ENCODE results near the gene SLC30A1. TPM values are rescaled to one million over a fixed set of nuclear protein-coding genes. Genes with fewer than 3 reads are reported as not detected.

SLC30A1 gene
- total and polyA plus RNA-seq, 2 donors: 5.7 to 9.3 TPM

- H3K4me3 ChIP-seq (ENCODE audit: low read length in 2 of 2): no peak overlapping the region
- no peaks in the 10 kb centered on the region for H3K27me3 ChIP-seq (ENCODE audit: control insufficient read depth in 2 of 2, insufficient read depth in 1 of 2, low read length in 1 of 2)
- H3K9me3 ChIP-seq (ENCODE audit: control insufficient read depth in 2 of 2, insufficient read depth in 1 of 2, low read length in 1 of 2): no peaks in the 10 kb centered on the region
- H3K4me1 ChIP-seq (ENCODE audit: control insufficient read depth in 2 of 2, insufficient read depth in 2 of 2, low read length in 2 of 2): no peaks in the 10 kb centered on the region
- H3K36me3 ChIP-seq (ENCODE audit: control insufficient read depth in 2 of 2, insufficient read depth in 2 of 2, low read length in 1 of 2): no peaks in the 10 kb centered on the region
- H3K27ac ChIP-seq (ENCODE audit: low read depth in 1 of 2, low read length in 1 of 2): no peak overlapping the region
- 91% methylated on average over 5 of the region's 5 CpGs for WGBS
- no peak for DNase-seq (ENCODE audit: low read depth in 6 of 9, low spot score in 9 of 9)
Measured at GRCh38 chr1:211566431-211567025, 12.4 kb downstream of the SLC30A1 start.

GRCh38 chr1:211564084-211564483 lies 14.9 kb downstream of the SLC30A1 start:
- H3K27me3 ChIP-seq (ENCODE audit: control insufficient read depth in 2 of 2, insufficient read depth in 1 of 2, low read length in 1 of 2): no peaks in the 10 kb centered on the region
- no peaks in the 10 kb centered on the region for H3K36me3 ChIP-seq (ENCODE audit: control insufficient read depth in 2 of 2, insufficient read depth in 2 of 2, low read length in 1 of 2)
- H3K27ac ChIP-seq (ENCODE audit: low read depth in 1 of 2, low read length in 1 of 2): no peak overlapping the region
- no peak for DNase-seq (ENCODE audit: low read depth in 6 of 9, low spot score in 9 of 9)
- no peak overlapping the region for H3K4me3 ChIP-seq (ENCODE audit: low read length in 2 of 2)
- no peaks in the 10 kb centered on the region for H3K9me3 ChIP-seq (ENCODE audit: control insufficient read depth in 2 of 2, insufficient read depth in 1 of 2, low read length in 1 of 2)
- 98% methylated on average over 3 of the region's 3 CpGs for WGBS
- H3K4me1 ChIP-seq (ENCODE audit: control insufficient read depth in 2 of 2, insufficient read depth in 2 of 2, low read length in 2 of 2): no peaks in the 10 kb centered on the region

GRCh38 chr1:211559222-211560010 lies 19.5 kb downstream of the SLC30A1 start:
- no peak overlapping the region for H3K4me3 ChIP-seq (ENCODE audit: low read length in 2 of 2)
- WGBS: 95% methylated on average over 9 of the region's 9 CpGs
- no peaks in the 10 kb centered on the region for H3K9me3 ChIP-seq (ENCODE audit: control insufficient read depth in 2 of 2, insufficient read depth in 1 of 2, low read length in 1 of 2)
- H3K27ac ChIP-seq (ENCODE audit: low read depth in 1 of 2, low read length in 1 of 2): no peak overlapping the region
- no peaks in the 10 kb centered on the region for H3K36me3 ChIP-seq (ENCODE audit: control insufficient read depth in 2 of 2, insufficient read depth in 2 of 2, low read length in 1 of 2)
- no peak for DNase-seq (ENCODE audit: low read depth in 6 of 9, low spot score in 9 of 9)
- H3K4me1 ChIP-seq (ENCODE audit: control insufficient read depth in 2 of 2, insufficient read depth in 2 of 2, low read length in 2 of 2): no peaks in the 10 kb centered on the region
- no peaks in the 10 kb centered on the region for H3K27me3 ChIP-seq (ENCODE audit: control insufficient read depth in 2 of 2, insufficient read depth in 1 of 2, low read length in 1 of 2)

GRCh38 chr1:211557894-211558625 lies 20.9 kb downstream of the SLC30A1 start:
- Histone ChIP-seq H3K4me1 (ENCODE audit: control insufficient read depth in 2 of 2, insufficient read depth in 2 of 2, low read length in 2 of 2) (no peaks in the 10 kb centered on the region), H3K27ac (ENCODE audit: low read depth in 1 of 2, low read length in 1 of 2) (no peak overlapping the region), H3K4me3 (ENCODE audit: low read length in 2 of 2) (no peak overlapping the region), H3K27me3 (ENCODE audit: control insufficient read depth in 2 of 2, insufficient read depth in 1 of 2, low read length in 1 of 2) (no peaks in the 10 kb centered on the region), H3K9me3 (ENCODE audit: control insufficient read depth in 2 of 2, insufficient read depth in 1 of 2, low read length in 1 of 2) (no peaks in the 10 kb centered on the region), H3K36me3 (ENCODE audit: control insufficient read depth in 2 of 2, insufficient read depth in 2 of 2, low read length in 1 of 2) (no peaks in the 10 kb centered on the region)
- 97% methylated on average over 8 of the region's 8 CpGs for WGBS
- DNase-seq (ENCODE audit: low read depth in 6 of 9, low spot score in 9 of 9): no peak

GRCh38 chr1:211553549-211553948 lies 25.4 kb downstream of the SLC30A1 start:
- Histone ChIP-seq H3K4me3 (ENCODE audit: low read length in 2 of 2) (no peak overlapping the region), H3K36me3 (ENCODE audit: control insufficient read depth in 2 of 2, insufficient read depth in 2 of 2, low read length in 1 of 2) (no peaks in the 10 kb centered on the region), H3K4me1 (ENCODE audit: control insufficient read depth in 2 of 2, insufficient read depth in 2 of 2, low read length in 2 of 2) (peaks cover 0 to 4% of the 10 kb centered on the region in 2 donors), H3K9me3 (ENCODE audit: control insufficient read depth in 2 of 2, insufficient read depth in 1 of 2, low read length in 1 of 2) (no peaks in the 10 kb centered on the region), H3K27me3 (ENCODE audit: control insufficient read depth in 2 of 2, insufficient read depth in 1 of 2, low read length in 1 of 2) (no peaks in the 10 kb centered on the region), H3K27ac (ENCODE audit: low read depth in 1 of 2, low read length in 1 of 2) (no peak overlapping the region)
- WGBS: 48% methylated on average over 2 of the region's 2 CpGs
- no peak for DNase-seq (ENCODE audit: low read depth in 6 of 9, low spot score in 9 of 9)

GRCh38 chr1:211551638-211552460 lies 27.1 kb downstream of the SLC30A1 start:
- Histone ChIP-seq H3K36me3 (ENCODE audit: control insufficient read depth in 2 of 2, insufficient read depth in 2 of 2, low read length in 1 of 2) (no peaks in the 10 kb centered on the region), H3K4me1 (ENCODE audit: control insufficient read depth in 2 of 2, insufficient read depth in 2 of 2, low read length in 2 of 2) (peaks cover 0 to 4% of the 10 kb centered on the region in 2 donors), H3K27ac (ENCODE audit: low read depth in 1 of 2, low read length in 1 of 2) (no peak overlapping the region), H3K9me3 (ENCODE audit: control insufficient read depth in 2 of 2, insufficient read depth in 1 of 2, low read length in 1 of 2) (no peaks in the 10 kb centered on the region), H3K4me3 (ENCODE audit: low read length in 2 of 2) (no peak overlapping the region), H3K27me3 (ENCODE audit: control insufficient read depth in 2 of 2, insufficient read depth in 1 of 2, low read length in 1 of 2) (no peaks in the 10 kb centered on the region)
- WGBS: 88% methylated on average over 12 of the region's 12 CpGs
- no peak for DNase-seq (ENCODE audit: low read depth in 6 of 9, low spot score in 9 of 9)

- H3K27me3 ChIP-seq (ENCODE audit: control insufficient read depth in 2 of 2, insufficient read depth in 1 of 2, low read length in 1 of 2): no peaks in the 10 kb centered on the region
- H3K4me3 ChIP-seq (ENCODE audit: low read length in 2 of 2): no peak overlapping the region
- no peaks in the 10 kb centered on the region for H3K9me3 ChIP-seq (ENCODE audit: control insufficient read depth in 2 of 2, insufficient read depth in 1 of 2, low read length in 1 of 2)
- no peak for DNase-seq (ENCODE audit: low read depth in 6 of 9, low spot score in 9 of 9)
- no peak overlapping the region for H3K27ac ChIP-seq (ENCODE audit: low read depth in 1 of 2, low read length in 1 of 2)
- 94% methylated on average over 6 of the region's 6 CpGs for WGBS
- no peaks in the 10 kb centered on the region for H3K36me3 ChIP-seq (ENCODE audit: control insufficient read depth in 2 of 2, insufficient read depth in 2 of 2, low read length in 1 of 2)
- H3K4me1 ChIP-seq (ENCODE audit: control insufficient read depth in 2 of 2, insufficient read depth in 2 of 2, low read length in 2 of 2): peaks cover 0 to 4% of the 10 kb centered on the region in 2 donors
Measured at GRCh38 chr1:211549092-211549711, 29.8 kb downstream of the SLC30A1 start.

GRCh38 chr1:211548321-211549091 lies 30.5 kb downstream of the SLC30A1 start:
- 92% methylated on average over 9 of the region's 9 CpGs for WGBS
- Histone ChIP-seq H3K36me3 (ENCODE audit: control insufficient read depth in 2 of 2, insufficient read depth in 2 of 2, low read length in 1 of 2) (no peaks in the 10 kb centered on the region), H3K4me1 (ENCODE audit: control insufficient read depth in 2 of 2, insufficient read depth in 2 of 2, low read length in 2 of 2) (peaks cover 0 to 4% of the 10 kb centered on the region in 2 donors), H3K9me3 (ENCODE audit: control insufficient read depth in 2 of 2, insufficient read depth in 1 of 2, low read length in 1 of 2) (no peaks in the 10 kb centered on the region), H3K27me3 (ENCODE audit: control insufficient read depth in 2 of 2, insufficient read depth in 1 of 2, low read length in 1 of 2) (no peaks in the 10 kb centered on the region), H3K4me3 (ENCODE audit: low read length in 2 of 2) (no peak overlapping the region), H3K27ac (ENCODE audit: low read depth in 1 of 2, low read length in 1 of 2) (no peak overlapping the region)
- no peak for DNase-seq (ENCODE audit: low read depth in 6 of 9, low spot score in 9 of 9)
